Uterus (tissue), 2 donors: ENCODE results near the gene RNF157.

ENCODE experiments used
- POLR2A ChIP-seq, 2 donors: fragments of 450-650 bp; IDR thresholded peaks; one replicate each; pipeline ENCODE4 v1.6.1; 2016; ENCODE audit warnings: antibody characterized with exemption in 2 of 2, mild to moderate bottlenecking in 1 of 2, moderate library complexity in 1 of 2
- TF ChIP-seq, protein P1 (sequence below), 4 experiments: fragments of 200-600 bp in 2 of 4; fragments of 450-650 bp in 2 of 4; sonication (generic) in 2 of 4; IDR thresholded peaks; one replicate each; pipeline ENCODE4 v1.5.1; 2016 to 2019; ENCODE audit warnings: antibody characterized with exemption in 4 of 4, mild to moderate bottlenecking in 2 of 4, moderate library complexity in 1 of 4

DNA sequence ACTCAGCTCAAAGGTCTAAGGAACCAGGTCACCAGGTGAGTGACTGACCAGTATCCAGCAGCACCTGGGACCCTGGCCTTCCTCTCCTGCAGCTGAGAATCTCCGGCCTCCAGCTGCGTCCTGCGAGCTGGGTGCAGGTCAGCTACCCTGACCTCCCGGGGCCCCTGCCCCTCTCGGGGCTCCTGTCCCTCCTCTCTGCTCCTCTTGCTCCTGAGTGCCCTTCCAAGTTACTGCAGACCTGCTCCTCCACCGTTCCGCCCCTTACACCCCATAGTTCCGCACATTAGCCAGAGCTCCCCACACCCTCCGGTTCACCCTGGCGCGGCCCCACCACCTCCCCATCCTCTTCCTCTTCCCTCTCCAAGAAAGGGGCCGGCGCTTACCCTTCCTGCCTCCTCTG lies 109.8 kb downstream of the RNF157 start:
- no peak for TF ChIP-seq POLR2A (IDR thresholded peaks at IDR 0.05)
- TF ChIP-seq, protein P1, sequence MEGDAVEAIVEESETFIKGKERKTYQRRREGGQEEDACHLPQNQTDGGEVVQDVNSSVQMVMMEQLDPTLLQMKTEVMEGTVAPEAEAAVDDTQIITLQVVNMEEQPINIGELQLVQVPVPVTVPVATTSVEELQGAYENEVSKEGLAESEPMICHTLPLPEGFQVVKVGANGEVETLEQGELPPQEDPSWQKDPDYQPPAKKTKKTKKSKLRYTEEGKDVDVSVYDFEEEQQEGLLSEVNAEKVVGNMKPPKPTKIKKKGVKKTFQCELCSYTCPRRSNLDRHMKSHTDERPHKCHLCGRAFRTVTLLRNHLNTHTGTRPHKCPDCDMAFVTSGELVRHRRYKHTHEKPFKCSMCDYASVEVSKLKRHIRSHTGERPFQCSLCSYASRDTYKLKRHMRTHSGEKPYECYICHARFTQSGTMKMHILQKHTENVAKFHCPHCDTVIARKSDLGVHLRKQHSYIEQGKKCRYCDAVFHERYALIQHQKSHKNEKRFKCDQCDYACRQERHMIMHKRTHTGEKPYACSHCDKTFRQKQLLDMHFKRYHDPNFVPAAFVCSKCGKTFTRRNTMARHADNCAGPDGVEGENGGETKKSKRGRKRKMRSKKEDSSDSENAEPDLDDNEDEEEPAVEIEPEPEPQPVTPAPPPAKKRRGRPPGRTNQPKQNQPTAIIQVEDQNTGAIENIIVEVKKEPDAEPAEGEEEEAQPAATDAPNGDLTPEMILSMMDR (IDR thresholded peaks at IDR 0.05): no peak
